ENCODE results near the gene LIMS2. TPM values are rescaled to one million over a fixed set of nuclear protein-coding genes. Genes with fewer than 3 reads are reported as not detected.

Gene LIMS2
- total RNA-seq, 4 donors from 2014 or later: 9.7 to 97.3 (median 22.4) TPM

DNA sequence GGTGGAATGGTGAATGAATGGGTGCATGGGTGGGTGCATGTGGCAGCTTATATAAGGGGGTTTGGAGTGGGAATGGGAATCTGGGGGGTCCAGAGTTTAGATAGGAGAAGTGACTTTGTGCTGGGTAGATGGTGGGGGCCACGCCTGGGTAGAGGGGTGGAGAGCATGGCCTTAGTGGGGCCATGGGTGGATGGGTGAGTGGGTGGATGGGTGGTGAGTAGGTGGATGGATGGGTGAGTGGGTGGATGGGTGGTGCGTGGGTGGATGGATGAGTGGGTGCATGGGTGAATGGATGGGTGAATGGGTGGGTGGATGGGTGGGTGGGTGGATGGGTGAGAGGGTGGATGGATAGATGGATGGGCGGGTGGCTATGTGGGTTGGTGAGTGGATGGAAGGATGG is 86.0 kb downstream of the LIMS2 start:
- no peak for DNase-seq (ENCODE audit: low spot score)
- ATAC-seq (ENCODE audit: low FRiP score): no peak
- TF ChIP-seq, protein P1, sequence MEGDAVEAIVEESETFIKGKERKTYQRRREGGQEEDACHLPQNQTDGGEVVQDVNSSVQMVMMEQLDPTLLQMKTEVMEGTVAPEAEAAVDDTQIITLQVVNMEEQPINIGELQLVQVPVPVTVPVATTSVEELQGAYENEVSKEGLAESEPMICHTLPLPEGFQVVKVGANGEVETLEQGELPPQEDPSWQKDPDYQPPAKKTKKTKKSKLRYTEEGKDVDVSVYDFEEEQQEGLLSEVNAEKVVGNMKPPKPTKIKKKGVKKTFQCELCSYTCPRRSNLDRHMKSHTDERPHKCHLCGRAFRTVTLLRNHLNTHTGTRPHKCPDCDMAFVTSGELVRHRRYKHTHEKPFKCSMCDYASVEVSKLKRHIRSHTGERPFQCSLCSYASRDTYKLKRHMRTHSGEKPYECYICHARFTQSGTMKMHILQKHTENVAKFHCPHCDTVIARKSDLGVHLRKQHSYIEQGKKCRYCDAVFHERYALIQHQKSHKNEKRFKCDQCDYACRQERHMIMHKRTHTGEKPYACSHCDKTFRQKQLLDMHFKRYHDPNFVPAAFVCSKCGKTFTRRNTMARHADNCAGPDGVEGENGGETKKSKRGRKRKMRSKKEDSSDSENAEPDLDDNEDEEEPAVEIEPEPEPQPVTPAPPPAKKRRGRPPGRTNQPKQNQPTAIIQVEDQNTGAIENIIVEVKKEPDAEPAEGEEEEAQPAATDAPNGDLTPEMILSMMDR (IDR thresholded peaks at IDR 0.05): no peak

Other genes starting within 250 kb of the LIMS2 start
- 10 to 100 TPM; 29.0 to 46.7 (median 31.0) TPM for gene IWS1, start 149.0 kb downstream of the LIMS2 start, total RNA-seq
- 1 to 10 TPM in 1 of 4 donors, under 1 TPM in 3; 0.12 to 1.3 (median 0.42) TPM for gene MYO7B, start 139.8 kb downstream of the LIMS2 start, total RNA-seq
- not detected for gene GPR17, start 29.4 kb downstream of the LIMS2 start, total RNA-seq
- gene SFT2D3, start 26.0 kb upstream of the LIMS2 start, total RNA-seq: 10 to 100 TPM in 1 of 4 donors, 1 to 10 TPM in 3; 4.4 to 11.7 (median 5.1) TPM
- 10 to 100 TPM; 25.8 to 53.3 (median 38.0) TPM for gene WDR33, start 135.6 kb upstream of the LIMS2 start, total RNA-seq
- 10 to 100 TPM; 10.0 to 21.1 (median 12.8) TPM for gene POLR2D, start 182.6 kb upstream of the LIMS2 start, total RNA-seq
- gene AMMECR1L, start 210.4 kb upstream of the LIMS2 start, total RNA-seq: 10 to 100 TPM; 18.3 to 26.1 (median 21.6) TPM